ENCODE measurements around the gene KLHL7.
"Not testable (repeated sequence)": the region's sequence is repeated elsewhere in the genome, so short reads cannot be mapped to it uniquely, and the experiment has no call there.

Gene KLHL7

DNA sequence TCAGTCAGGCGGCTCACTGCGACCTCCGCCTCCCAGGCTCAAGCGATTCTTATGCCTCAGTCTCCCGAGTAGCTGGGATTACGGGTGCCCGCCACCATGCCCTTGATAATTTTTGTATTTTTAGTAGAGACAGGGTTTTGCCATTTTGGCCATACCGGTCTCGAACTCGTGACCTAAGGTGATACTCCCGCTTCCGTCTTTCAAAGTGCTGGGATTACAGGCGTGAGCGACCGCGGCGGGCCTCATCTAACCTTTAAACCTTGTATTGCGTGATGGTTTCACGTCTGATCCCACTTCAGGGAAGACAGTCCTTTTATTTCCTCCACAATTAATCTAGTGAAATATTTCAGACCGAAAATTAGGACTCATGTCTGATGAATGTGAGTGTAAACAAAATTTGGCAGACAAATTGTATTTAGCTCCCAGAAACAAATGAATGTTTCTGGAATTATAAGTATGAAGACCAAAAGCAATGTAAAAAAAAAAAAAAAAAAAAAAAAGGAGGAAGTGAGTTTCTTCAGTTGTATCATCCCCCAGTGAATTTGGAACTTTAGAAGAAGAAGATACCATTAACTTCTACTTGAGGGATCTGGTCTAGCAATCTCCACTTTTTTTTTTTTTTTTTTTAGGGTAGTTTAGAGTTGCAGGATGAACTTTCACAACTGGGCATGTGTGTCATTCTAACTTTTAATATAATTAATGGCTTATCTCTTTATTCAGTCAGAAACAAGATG lies 77.9 kb downstream of the KLHL7 start:
- no peak for DNase-seq

DNA sequence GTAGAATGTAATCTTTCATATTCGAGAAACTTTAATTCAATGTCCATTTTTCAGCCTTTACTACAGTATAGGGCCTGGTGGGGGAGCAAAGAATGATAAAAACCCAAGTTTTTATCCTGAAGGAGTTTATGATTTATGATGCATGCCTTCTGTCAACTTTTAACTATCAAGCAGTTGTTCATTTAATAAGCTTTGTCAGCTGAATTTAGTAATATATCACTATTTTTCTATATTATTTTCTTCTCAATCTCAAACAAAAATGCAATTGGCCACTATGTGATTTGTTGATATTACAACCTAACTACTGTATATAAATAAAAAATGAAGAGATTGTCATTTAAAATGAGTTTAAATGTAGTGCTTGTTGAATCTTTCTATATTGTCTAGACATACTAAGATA lies 78.7 kb downstream of the KLHL7 start:
- DNase-seq, result no peak

DNA sequence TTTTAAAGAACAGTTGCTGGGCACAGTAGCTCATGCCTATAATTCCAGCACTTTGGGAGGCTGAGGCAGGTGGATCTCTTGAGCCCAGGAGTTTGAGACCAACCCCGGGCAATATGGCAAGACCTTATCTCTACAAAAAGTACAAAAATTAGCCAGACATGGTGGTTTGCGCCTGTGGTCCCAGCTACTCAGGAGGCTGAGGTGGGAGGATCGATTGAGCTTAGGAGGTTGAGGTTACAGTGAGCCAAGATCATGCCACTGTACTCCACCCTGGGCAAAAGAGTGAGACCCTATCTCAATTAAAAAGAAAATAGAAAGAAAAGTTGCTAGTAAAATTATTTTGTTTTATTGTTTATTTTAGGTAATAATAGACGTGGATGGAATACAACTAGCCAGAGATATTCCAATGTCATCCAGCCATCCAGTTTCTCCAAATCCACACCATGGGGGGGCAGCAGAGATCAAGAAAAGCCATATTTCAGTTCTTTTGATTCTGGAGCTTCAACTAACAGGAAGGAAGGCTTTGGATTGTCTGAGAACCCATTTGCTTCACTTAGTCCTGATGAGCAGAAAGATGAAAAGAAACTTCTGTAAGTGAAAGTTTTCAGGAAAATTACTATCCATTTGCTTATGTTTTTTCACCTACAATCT lies 79.2 kb downstream of the KLHL7 start:
- peak; percentile 23 for DNase-seq

DNA sequence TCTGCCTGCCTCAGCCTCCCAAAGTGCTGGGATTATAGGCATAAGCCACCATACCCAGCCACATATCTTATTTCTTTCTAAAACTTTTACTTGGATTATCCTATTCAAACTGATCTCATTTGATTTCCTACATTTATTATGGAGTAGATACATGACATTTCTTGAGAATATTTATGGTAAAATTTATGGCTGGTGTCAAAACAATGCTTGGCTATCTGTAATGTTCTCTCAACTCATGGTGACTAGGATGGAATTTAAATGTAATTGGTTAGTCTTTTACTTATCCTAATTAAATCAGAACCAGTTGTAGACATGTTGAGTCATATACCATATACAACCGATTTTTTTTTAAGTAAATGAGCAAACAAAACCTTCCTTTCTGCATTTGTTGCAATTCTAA lies 80.4 kb downstream of the KLHL7 start:
- DNase-seq, result no peak

DNA sequence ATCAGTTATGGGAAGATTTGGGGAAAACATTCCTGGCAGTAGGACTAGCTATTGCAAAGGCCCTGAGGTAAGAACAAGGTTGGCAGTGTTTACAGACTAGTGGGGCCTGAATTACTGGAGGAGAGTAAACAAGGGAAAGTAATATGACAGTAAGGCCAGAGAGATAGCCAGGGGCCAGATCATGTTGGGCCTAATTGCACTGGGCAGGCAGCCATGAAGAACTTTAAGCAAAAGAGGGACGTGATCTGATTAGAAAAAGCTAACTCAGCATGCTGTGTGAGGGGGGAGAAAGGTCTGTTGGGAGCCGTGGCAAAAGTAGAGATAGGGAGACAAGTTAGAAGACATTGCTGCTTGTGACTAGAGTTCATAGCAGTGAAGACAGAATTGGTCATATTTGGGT lies 85.4 kb downstream of the KLHL7 start:
- no peak for DNase-seq

DNA sequence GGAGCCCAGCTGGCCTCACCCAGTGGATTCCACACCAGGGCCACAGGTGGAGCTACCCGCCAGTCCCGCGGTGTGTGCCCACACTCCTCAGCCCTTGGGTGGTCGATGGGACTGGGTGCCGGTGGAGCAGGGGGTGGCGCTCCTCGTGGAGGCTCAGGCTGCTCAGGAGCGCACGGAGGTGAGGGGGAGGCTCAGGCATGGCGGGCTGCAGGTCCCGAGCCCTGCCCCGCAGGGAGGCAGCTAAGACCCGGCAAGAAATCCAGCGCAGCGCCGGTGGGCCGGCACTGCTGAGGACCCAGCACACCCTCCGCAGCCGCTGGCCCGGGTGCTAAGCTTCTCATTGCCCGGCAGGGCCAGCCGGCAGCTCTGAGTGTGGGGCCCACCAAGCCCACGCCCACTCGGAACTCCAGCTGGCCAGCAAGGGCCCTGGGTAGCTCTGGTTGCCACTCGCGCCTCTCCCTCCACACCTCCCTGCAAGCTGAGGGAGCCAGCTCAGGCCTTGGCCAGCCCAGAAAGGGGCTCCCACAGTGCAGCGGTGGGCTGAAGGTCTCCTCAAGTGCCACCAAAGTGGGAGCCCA lies 88.2 kb downstream of the KLHL7 start:
- not testable (repeated sequence) for DNase-seq

DNA sequence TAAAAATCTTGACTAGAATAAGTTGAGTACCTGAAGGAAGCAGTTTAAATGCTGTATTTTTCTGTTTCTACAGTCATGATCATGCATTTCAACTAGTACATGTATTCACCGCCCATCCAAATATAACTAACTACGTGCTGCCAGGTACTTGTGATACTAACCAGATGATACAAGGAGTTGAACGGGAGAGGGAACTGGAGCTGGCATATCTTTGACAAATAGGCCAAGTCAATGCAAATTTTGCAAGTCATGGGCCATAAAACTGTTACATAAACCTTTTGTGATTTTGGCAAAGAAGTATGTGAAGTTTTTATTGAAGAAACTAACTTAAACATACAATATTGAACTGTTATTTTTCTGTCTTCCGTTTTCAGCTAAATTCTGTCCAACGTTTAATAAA lies 90.7 kb downstream of the KLHL7 start:
- no peak for DNase-seq

DNA sequence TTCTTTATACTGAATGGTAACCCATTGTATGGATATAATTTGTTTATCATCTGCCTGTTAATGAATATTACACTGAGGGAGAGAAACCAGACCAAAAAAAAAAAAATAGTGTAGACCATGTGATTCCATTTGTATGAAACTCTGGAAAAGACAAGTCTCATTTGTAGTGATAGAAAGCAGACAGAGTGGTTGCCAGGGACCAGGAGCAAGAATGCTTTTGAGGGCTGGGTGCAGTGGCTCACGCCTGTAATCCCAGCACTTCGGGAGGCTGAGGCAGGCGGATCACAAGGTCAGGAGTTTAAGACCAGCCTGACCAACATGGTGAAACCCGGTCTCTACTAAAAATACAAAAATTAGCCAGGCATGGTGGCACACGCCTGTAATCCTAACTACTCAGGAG lies 92.2 kb downstream of the KLHL7 start:
- DNase-seq, result not testable (repeated sequence)

DNA sequence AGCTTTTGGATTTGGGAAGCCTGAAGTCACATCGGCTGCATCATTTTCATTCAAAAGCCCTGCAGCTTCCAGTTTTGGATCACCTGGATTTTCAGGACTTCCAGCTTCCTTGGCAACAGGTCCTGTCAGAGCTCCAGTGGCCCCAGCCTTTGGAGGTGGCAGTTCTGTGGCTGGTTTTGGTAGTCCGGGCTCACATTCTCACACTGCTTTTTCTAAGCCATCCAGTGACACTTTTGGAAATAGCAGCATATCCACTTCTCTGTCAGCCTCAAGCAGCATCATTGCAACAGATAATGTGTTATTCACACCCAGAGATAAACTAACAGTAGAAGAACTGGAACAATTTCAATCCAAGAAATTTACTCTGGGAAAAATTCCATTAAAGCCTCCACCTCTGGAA lies 94.7 kb downstream of the KLHL7 start:
- DNase-seq, result no peak

DNA sequence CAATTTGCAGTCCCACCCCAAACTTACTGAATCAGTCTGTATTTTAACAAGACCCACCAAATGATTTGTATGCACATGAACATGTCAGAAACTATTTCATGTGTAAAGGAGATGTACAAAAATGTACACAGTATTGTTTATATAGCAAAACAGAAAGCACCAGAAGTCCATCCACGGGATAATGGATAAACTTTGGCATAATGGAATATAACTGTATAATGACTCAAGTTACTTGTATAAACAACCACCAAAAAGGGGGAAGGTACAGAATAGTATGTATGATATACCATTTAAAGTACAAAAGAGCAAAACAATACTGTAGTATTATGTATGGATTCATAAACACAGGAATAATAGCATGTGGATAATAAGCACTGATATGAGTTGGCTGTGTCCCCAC lies 98.7 kb downstream of the KLHL7 start:
- no peak for DNase-seq

DNA sequence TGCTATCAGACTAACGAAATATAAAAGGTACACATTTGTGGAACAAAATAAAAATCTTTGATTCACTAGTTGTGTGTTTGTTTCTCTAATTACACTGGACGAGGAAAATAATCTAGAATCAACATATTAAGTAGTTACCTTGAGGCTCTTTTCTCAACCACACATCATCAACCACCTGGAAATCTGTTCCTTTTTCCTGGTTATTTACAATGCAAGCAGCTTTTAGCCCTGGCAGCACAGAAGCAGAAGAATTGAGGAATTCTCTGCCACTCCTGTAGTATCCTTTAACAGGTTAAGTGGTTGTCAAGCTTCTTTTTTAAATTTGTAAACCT lies 100.0 kb downstream of the KLHL7 start:
- no peak for DNase-seq

DNA sequence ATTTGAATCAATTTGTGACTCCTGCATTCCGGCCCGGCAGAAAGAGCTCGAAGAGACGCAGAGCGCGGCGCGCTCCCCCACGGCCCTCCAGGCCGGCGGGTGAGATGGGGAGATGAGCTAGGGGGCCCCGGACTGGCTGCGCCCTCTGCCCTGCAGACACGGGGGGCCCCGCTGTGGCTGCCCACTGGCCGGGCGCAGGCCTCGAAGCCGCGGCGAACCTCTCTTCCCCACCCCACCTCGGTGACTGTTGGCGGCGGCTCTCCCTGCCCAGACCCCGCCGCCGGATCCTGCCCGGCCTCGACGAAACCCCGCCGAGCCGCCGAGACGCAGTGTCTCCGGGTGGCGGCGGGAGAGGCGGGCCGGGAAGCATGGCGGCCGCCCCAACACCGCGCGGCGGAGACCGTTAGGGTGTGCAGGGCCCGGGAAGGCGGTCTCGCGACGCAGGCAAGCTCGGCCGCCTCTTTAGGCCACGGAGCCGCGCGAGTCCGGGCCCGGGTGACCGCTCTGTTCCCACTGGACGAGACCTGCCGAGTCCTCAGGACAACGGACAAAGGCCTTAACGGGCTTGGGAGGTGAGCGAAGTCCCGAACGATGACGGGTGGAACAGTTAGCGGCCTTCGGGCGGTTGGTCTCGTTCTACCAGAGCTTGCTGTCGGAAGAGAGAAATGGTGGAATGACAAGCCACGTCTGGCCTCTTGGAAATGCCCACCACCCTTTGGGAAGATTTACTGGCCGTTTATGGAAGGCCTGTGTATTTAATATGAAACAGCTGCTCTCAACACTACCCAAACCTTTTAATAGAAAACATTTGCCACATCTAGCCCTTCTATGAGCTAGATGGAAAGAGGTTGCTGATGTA lies 100.6 kb downstream of the KLHL7 start:
- DNase-seq, result peak; percentile 14

DNA sequence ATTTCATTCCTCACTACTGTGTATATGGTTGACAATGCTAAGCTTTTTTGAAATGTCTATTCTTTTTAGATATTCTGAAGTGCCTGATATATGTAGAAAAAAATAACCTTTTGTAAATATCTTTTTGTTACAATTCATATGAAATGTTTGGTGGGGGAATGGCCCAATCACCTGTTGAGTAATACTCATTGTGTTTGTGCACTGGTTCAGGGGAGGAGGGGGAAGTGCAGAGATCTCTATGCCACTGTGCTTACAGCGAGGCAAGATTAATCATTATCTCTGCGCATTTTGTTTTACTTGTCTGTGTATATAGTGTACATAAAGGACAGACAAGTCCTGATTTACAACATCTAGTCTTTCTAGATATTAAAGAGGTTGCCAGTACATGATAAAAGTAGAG lies 101.4 kb downstream of the KLHL7 start:
- no peak for DNase-seq

DNA sequence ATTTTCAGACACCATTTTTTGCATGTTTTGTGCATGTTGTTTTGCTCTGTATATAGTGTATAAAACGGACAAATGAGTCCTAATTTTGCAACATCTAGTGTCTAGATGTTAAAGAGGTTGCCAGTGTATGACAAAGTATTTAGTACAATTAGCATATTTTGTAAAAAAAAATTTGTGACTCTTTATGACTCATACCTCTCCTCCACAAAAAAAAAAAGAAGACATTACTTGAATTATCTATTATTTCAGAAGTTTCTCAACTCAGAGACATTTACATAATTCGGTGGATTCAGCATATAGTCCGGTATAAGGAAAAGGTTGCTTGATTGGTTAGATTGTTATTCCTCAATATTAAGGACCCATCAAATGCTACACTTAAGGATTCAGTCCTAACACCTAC lies 102.3 kb downstream of the KLHL7 start:
- no peak for DNase-seq

DNA sequence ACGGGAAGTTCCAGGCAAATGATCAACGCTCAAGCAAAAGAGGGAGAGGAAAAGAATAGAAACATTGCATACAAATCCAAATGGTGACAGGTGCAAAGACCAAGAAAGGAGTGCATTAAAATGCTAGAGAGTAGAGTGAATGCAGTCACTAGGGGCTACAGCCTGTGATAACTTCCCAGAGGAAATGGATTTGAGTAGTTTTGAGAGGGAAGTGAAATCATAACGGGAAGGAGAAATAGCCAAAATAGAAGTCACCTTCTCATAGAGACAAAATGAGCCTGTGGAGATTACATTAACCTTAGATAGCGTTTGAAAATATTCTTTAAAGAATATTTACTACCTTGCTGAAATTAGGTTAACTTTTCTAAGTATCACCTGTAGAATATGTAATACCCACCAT lies 102.7 kb downstream of the KLHL7 start:
- DNase-seq, result no peak

DNA sequence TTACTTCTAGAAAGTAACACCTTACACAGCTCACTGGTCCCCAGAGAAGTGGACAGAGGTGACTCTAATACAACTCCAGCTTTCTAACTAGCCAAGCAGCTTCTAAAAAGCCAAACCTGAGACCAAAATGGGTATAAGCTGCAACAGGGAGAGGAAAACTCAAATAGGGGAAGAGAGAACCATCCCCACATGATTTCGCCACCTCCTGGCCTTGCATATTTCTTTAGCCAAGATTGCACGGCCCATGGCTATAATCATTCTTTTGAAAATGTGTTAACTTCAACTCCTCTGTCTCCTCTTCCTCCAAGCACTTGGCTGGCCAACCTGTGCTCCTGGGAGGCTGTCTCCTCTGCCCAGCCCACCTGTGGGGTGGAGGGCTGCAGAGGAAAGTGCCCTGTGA lies 104.9 kb downstream of the KLHL7 start:
- no peak for DNase-seq

DNA sequence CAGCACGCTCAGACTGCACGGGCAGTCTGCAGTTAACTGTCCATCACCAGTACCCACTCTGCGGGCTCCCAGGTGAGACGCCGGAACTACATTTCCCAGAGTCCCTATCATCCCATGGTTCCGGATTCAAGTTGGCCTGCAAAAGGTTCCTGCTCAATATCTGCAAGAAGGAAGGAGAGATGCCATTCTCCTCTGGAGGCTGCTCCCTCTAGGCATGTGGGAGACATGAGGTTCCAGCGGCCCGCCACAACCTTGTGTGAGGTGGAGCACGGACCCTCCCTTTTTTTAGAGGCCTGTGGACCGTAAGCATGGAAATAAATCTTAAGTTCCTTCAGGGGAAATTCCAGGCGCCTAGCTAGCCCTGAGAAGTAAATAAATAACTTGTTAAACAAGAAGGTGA lies 106.0 kb downstream of the KLHL7 start:
- no peak for DNase-seq

DNA sequence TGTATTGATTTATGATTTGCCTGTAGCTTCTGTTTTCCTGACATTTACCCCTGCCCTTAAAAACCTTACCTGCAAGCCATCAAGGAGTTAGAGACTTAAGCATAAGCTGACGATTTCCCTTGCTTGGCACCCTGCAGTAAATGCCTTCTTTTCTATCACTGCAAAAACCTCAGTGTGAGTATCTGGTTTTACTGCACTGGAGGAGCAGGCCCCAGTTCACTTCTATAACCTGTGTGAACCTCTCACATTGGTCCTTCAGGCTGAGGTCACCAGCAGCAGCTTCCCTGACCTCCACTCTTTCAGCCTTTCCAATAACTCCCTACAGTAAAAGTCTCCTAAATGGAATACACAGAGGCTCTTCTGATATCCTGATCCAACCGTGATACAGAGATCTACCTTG lies 106.8 kb downstream of the KLHL7 start:
- no peak for DNase-seq

DNA sequence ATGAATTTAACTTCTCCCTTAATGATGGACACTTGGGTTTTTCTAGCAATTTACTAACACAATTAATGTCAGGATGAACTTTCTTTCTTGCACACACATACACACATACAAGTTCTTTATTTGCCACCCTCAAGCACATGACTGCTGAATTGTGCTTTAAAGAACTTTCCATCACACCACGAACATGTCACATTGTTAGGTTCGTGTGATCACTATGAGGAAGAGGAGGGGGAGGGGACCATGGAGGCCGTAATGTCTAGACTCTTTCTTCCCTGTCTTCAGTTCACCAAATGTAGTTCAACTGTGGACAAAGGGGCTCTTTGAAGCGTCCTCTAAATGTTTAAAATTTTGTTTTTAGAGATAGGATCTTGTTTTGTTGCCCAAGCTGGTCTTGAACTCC lies 107.3 kb downstream of the KLHL7 start:
- DNase-seq, result no peak

DNA sequence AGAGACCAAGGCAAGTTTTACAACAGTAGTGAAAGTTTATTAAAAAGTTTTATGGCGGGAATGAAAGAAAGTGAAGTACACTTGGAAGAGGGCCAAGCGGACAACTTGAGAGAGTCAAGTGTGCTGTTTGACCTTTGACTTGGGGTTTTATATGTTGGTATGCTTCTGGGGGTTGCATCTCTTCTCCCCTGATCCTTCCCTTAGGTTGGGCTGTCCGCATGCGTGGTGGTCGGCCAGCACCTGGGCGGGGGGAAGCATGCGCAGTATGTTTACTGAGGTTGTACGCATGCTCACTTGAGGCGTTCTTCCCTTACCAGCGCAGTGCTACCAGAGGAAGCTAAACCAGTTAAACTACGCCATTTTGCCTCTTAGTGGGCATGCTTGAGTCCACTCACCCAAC lies 108.2 kb downstream of the KLHL7 start:
- DNase-seq, result no peak

DNA sequence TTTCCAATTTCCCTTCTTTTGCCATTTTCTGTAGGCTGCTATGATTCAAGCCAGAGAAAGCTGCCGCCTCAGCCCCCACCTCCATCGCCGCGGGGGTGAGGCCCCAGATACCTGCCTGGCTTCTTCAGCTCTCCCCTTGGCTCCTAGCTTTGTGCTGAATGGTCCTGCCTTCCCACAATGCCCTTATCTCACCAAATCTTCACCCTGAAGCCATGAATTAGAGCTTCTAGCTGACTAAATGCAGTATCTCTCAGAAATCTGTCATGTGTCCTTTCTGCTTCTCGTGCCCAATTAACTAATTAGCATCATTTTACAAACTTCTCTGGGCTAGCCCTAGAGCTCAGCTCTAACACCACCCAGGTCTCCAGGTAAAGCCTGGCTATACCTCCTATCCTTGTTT lies 108.8 kb downstream of the KLHL7 start:
- no peak for DNase-seq

DNA sequence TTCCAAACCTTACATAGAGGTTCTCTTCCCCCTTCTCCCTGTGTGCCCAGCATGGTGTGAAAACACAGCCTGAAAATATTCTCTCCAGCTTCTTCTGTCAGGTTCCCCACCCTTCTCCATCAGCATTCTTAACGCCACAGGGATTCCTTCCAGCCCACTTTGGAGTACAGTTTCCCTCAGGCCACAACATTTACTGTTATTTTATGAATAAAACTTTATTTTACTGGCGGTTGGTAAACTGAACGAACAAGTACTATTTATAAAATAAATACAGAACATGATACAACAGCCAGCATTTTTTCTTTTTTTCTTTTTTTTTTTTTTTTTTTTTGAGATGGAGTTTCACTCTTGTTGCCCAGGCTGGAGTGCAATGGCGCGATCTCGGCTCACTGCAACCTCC lies 109.4 kb downstream of the KLHL7 start:
- no peak for DNase-seq

DNA sequence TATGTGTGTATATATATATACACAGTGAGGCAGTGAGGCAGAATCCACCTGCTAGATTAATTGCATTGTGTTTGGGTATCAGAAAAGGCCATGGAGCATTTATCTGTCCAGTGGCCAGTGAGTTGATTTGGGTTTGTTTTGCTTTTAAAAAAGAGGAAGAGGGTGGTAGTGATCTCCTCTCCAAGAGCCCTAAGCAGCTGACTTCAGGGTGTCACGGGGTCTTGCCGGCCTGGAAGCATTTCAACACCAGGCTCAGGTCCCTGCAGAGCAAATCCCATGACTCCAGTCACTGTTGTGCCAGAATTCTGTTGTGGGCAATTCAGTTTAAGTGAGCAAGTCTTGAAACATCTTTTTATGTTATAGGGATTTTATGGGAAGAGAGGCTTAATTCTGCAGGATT lies 110.4 kb downstream of the KLHL7 start:
- no peak for DNase-seq

DNA sequence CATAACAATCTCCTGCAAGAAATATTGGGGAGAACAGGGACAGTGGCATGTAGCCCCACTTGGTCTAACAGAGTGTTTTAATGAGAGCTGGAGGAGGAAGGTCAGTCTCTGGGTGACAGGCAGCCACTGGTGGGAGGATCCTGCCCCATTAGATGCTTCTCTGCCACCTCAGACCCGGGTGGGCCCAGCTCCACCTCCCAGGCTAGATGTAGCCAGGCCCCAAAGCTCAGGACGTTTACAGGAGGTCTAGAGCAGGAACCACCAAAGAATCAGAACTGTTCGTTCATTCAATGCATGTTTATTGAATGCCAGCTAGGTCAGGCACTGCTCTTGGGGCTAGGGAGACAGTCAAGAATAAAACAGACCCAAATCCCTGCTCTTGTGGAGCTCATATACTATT lies 112.6 kb downstream of the KLHL7 start:
- no peak for DNase-seq
